Transverse colon (tissue), 3 donors: ENCODE results near the gene ADAMTS19.

Experiments
- CTCF ChIP-seq, 5 experiments: fragments of 200-600 bp in 3 of 5; fragments of 450-650 bp in 2 of 5; sonication (generic) in 3 of 5; IDR thresholded peaks; 1 replicate in 2 of 5; 2 replicates in 3 of 5; pipeline ENCODE4 v1.5.1; 2016 to 2017; ENCODE audit warnings: antibody characterized with exemption in 5 of 5, inconsistent platforms in 3 of 5, mild to moderate bottlenecking in 2 of 5, moderate library complexity in 1 of 5
- POLR2A ChIP-seq: fragments of 450-650 bp; IDR thresholded peaks from one replicate; pipeline ENCODE4 v1.6.1; 2016; ENCODE audit warnings: antibody characterized with exemption, mild to moderate bottlenecking, moderate library complexity

- TF ChIP-seq CTCF (IDR thresholded peaks at IDR 0.05), result no peak
- TF ChIP-seq POLR2A, result no peak
Measured at GRCh38 chr5:129739773-129740172, 279.7 kb downstream of the ADAMTS19 start.
